T-helper 17 cell (primary cell): ENCODE measurements around the gene PNPLA2. TPM values are rescaled to one million over a fixed set of nuclear protein-coding genes. Genes with fewer than 3 reads are reported as not detected.
A peak's percentile ranks its signal among the peaks of the same experiment; 100 is the strongest.

Experiments used
- ATAC-seq: fragments of 150-1000 bp; cut with Tn5 transposase; 2 replicates; pipeline ENCODE4 v1.10.0; 2021; ENCODE audit warnings: mild to moderate bottlenecking, moderate library complexity
- DNase-seq, 3 donors: peaks; one replicate each; pipeline versions ENCODE4 v3.0.0 to v3.0.0-alpha.2; 2020 to 2021
- H3K9me3 ChIP-seq: one replicate; pipeline ENCODE4 v1.7.0; 2013; ENCODE audit warnings: low read length, mild to moderate bottlenecking; ENCODE audit not compliant: control insufficient read depth, poor library complexity, severe bottlenecking
- H3K27ac Mint-ChIP-seq: one replicate; pipeline ENCODE4 v1.8.0; 2022; ENCODE audit warnings: mild to moderate bottlenecking, moderate library complexity, mixed read lengths
- H3K27me3 Mint-ChIP-seq: one replicate; pipeline ENCODE4 v1.8.0; 2022; ENCODE audit warnings: mixed read lengths
- H3K36me3 Mint-ChIP-seq: one replicate; pipeline ENCODE4 v1.8.0; 2022; ENCODE audit warnings: low read depth, mixed read lengths
- H3K4me1 Mint-ChIP-seq: one replicate; pipeline ENCODE4 v1.8.0; 2022; ENCODE audit warnings: mild to moderate bottlenecking, mixed read lengths
- H3K4me3 Mint-ChIP-seq: one replicate; pipeline ENCODE4 v1.8.0; 2022; ENCODE audit warnings: mild to moderate bottlenecking, moderate library complexity, mixed read lengths
- total RNA-seq, 4 donors: library from RNA in 2 of 4; stranded (reverse) in 2 of 4; gene quantifications; one replicate each; pipeline ENCODE4 v1.2.3 and lab custom pipeline; 2022 to 2026

PNPLA2 gene
- total RNA-seq, 2 donors from 2014 or later, result 178 to 182 TPM

DNA sequence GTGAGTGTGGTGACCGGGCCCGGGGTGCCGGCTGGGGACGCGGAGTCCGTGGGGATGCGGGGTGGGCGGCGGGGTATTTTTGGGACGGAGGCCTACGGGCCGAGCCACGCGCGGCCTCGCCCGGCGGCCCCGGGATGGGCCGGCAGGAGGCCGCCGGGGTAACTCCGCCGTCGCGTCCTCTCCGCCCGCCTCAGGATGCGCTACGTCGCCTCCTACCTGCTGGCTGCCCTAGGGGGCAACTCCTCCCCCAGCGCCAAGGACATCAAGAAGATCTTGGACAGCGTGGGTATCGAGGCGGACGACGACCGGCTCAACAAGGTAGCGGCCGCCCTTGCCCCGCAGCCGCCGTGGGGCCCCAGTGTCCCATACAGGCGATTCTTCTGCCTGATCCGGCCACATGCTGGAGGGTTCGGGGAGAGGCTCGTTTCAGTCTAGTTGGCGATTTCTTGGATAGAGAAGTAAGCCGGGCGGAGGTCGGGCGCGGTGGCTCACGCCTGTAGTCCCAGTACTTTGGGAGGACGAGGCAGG is 8.6 kb upstream of the PNPLA2 start:
- peak; percentile 30 for ATAC-seq
- no peaks in the 10 kb centered on the region for H3K27me3 Mint-ChIP-seq
- DNase-seq, result no peak
- H3K4me1 Mint-ChIP-seq, result peaks cover 21% of the 10 kb centered on the region
- H3K4me3 Mint-ChIP-seq, result peak overlapping the region; percentile 90
- H3K27ac Mint-ChIP-seq, result peak overlapping the region; percentile 97
- no peaks in the 10 kb centered on the region for H3K9me3 ChIP-seq
- peaks cover 3% of the 10 kb centered on the region for H3K36me3 Mint-ChIP-seq

DNA sequence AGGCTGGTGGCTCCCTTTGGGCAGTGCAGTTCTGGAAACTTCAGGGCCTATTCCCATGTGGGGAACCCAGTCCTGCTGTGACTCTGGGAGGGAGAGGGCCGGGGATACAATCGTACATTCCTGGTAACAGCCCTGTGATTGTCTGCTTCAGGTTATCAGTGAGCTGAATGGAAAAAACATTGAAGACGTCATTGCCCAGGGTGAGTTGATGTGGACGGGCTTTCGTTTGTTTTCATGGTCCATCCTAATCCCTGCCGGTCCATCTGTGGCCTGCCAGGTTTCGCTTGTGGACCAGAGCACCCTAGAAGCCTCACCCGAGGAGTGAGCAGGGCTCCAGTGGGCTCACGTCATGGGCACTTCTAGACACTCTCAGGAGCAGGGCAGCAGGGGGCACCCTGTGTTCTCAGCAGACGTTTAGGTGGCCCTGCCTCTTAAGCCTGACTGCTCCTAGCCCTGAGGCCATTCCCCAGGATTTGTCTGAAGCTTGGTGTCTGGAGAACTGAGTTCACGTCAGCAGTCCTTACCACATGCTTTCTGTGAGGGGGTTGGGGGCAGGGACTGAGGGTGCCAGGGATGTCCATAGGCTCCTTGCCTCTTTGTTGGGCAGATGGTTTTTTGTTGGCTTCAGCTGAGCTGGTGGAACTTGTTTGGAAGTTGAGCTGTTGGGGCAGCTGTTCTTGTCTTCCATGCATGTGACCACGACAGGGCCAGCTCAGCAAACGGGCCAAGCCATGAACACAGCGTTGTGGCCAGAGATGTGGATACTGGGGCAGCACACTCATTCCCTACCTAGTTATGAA is 7.1 kb upstream of the PNPLA2 start:
- H3K4me3 Mint-ChIP-seq, result peak overlapping the region; percentile 90
- H3K4me1 Mint-ChIP-seq, result peaks cover 18% of the 10 kb centered on the region

DNA sequence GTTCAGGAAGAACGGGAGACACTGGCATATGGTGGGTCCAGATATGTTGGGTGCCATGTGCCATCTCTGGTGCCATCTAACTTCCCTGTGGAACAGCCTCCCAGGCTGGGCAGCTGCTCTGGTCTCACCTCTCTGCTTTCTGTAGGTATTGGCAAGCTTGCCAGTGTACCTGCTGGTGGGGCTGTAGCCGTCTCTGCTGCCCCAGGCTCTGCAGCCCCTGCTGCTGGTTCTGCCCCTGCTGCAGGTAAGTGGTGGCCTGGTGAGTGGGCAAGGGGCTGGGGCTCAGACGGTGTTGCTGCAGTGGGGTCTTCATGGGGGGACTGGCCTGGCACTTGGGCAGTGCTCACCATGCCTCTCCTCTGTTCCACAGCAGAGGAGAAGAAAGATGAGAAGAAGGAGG is 6.3 kb upstream of the PNPLA2 start:
- peaks cover 18% of the 10 kb centered on the region for H3K4me1 Mint-ChIP-seq

More for the DNA sequence above, 7.1 kb upstream of the PNPLA2 start:
- Mint-ChIP-seq H3K27me3 (no peaks in the 10 kb centered on the region), H3K36me3 (peaks cover 3% of the 10 kb centered on the region), H3K27ac (peak overlapping the region; percentile 97)
- DNase-seq (no peak), ATAC-seq (no peak)
- no peaks in the 10 kb centered on the region for H3K9me3 ChIP-seq

DNA sequence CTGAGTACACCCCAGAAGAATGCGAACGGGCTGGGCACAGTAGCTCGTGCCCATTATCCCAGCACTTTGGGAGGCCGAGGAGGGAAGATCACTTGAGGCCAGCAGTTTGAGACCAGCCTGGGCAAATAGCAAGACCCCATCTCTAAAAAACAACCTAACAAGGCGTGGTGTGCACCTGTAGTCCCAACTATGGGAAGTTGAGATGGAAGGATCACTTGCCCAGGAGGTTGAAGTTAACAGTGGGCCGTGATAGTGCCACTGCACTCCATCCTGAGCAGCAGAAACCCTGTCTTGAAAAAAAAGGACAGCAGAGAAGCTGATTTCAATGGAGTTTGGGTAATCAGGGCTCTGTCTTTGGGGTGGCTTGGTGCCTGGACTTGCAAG is 5.7 kb upstream of the PNPLA2 start:
- no peaks in the 10 kb centered on the region for H3K27me3 Mint-ChIP-seq
- ATAC-seq, result no peak

More for the DNA sequence above, 6.3 kb upstream of the PNPLA2 start:
- Mint-ChIP-seq H3K27ac (no peak overlapping the region), H3K4me3 (no peak overlapping the region), H3K36me3 (peaks cover 3% of the 10 kb centered on the region), H3K27me3 (no peaks in the 10 kb centered on the region)
- DNase-seq, result no peak
- ATAC-seq, result no peak
- no peaks in the 10 kb centered on the region for H3K9me3 ChIP-seq

DNA sequence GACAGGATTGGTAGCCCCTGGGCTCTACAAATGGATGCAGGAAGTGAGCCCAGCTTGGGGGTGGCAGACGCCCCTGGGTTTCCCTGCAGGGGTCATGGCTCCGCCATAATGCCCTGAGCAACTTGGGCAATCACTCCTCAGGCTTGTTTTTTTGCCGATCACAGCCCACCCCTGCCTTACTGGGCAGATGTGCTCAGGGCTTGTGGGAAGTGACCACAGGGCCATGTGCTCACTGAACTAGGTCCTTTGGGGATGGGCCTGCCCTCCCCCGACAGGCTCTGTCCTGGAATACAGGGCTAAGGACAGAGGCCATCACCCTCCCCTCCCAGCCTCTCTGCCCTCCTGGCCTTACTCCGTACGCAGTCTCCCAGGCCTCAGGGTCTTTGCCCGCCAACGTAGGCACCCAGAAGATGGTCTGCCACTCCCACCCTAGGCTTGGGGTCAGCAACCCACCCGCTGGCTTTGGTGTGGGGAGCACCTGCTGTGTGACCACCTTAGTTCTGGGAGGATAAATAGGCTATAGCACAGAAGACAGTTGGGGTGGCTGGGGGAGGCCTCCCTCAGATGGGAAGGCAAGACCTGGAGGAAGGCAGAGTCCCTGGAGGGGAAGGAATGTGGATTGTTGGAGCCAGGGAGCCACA is 5.1 kb upstream of the PNPLA2 start:
- Mint-ChIP-seq H3K4me3 (no peak overlapping the region), H3K27ac (no peak overlapping the region), H3K4me1 (peaks cover 15% of the 10 kb centered on the region), H3K27me3 (no peaks in the 10 kb centered on the region), H3K36me3 (peaks cover 3% of the 10 kb centered on the region)
- ATAC-seq (no peak), DNase-seq (no peak)
- H3K9me3 ChIP-seq, result no peaks in the 10 kb centered on the region

More for the DNA sequence above, 5.7 kb upstream of the PNPLA2 start:
- no peak for DNase-seq
- Mint-ChIP-seq H3K4me1 (peaks cover 15% of the 10 kb centered on the region), H3K4me3 (no peak overlapping the region), H3K27ac (no peak overlapping the region), H3K36me3 (peaks cover 3% of the 10 kb centered on the region)
- no peaks in the 10 kb centered on the region for H3K9me3 ChIP-seq

DNA sequence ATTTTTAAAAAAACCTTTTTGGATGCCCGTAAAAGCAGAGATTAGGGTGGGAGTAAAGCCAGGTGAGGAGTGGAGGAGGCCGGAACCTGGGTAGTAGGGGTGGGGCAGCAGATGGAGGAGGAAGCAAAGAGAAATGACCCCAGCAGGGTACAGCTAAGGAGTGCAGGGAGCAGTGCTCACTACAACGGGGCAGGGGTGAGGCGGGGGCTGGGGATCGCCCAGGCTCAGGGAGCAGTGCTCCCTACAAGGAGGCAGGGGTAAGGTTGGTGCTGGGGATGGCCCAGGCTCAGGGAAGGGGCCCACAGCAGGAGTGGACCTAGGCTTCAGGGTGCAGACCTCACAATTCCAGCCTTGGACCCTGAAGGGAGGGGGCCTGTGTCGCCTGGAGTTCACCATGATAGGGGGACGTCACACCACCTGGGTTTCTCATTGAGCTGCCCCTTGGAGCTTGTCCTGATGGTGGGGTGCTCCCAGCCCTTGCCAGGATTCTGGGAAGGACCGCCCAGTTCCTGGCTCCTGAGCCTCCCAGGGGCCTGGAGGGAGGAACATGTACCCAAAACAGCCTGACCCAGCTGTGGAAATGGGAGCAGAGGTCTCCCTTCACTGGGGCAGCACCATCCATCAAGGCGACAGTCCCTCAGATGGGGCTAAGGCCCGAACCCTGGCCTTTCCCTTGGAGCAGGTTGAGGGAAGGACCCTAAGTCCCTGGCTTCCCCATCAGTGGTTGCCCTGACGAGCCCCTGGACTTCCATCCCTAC is 2.9 kb upstream of the PNPLA2 start:
- no peak overlapping the region for H3K4me3 Mint-ChIP-seq
- H3K27ac Mint-ChIP-seq, result no peak overlapping the region
- no peaks in the 10 kb centered on the region for H3K9me3 ChIP-seq
- DNase-seq, result no peak
- peaks cover 5% of the 10 kb centered on the region for H3K4me1 Mint-ChIP-seq
- H3K27me3 Mint-ChIP-seq, result no peaks in the 10 kb centered on the region
- H3K36me3 Mint-ChIP-seq, result peaks cover 3% of the 10 kb centered on the region
- no peak for ATAC-seq

DNA sequence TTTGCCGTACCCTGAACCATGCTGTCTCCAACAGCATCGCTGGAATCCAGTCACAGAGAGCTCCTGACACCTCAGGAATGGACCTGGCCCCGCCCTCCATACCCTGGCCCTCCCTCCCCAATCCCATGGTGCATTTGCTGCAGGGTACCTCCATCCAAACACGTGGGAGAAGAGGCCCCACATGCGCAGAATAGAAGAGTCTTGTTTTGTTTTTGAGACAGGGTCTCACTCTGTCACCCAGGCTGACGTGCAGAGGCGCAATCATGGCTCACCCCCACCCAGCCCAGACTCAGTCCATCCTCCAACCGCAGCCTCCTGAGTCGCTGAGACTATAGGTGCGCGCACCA is 2.3 kb upstream of the PNPLA2 start:
- no peak overlapping the region for H3K4me3 Mint-ChIP-seq
- no peaks in the 10 kb centered on the region for H3K27me3 Mint-ChIP-seq

DNA sequence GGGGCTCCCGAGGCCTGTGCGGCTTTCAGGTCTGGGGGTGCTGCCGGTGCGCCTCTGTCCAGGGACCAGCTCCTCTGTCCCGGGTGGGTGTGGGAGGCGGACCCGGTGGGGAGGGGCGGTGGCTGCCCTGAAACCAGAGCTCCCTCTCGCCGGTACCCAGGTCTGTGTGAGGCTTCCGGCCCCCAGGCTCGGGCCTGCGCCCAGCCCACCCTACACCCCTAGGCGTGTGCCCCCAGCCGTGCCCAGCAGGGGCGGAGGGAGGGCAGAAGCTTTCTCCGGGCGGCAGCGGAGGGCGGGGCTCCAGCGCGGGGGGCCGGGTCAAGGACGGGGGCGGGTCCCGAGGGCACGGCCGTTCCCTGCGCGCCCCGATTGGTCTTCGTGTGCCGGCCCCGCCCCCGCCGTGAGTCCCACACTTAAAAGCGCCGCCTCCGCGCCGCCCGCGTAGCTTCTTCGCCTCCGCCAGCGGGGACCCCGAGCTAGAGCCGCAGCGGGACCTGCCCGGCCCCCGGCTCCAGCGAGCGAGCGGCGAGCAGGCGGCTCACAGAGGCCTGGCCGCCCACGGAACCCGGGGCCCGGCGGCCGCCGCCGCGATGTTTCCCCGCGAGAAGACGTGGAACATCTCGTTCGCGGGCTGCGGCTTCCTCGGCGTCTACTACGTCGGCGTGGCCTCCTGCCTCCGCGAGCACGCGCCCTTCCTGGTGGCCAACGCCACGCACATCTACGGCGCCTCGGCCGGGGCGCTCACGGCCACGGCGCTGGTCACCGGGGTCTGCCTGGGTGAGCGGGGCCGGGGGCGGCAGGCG is 616 bp downstream of the PNPLA2 start:
- Mint-ChIP-seq H3K4me1 (no peaks in the 10 kb centered on the region), H3K36me3 (no peaks in the 10 kb centered on the region), H3K27me3 (no peaks in the 10 kb centered on the region), H3K4me3 (peak overlapping the region; percentile 86), H3K27ac (peak overlapping the region; percentile 32)
- ATAC-seq (peak; percentile 79), DNase-seq (peak; percentile 89 to 95 (median 90))
- H3K9me3 ChIP-seq, result no peaks in the 10 kb centered on the region

More for the DNA sequence above, 2.3 kb upstream of the PNPLA2 start:
- no peaks in the 10 kb centered on the region for H3K9me3 ChIP-seq
- Mint-ChIP-seq H3K4me1 (peaks cover under 1% of the 10 kb centered on the region), H3K27ac (no peak overlapping the region), H3K36me3 (peaks cover 3% of the 10 kb centered on the region)
- no peak for ATAC-seq
- DNase-seq, result no peak

DNA sequence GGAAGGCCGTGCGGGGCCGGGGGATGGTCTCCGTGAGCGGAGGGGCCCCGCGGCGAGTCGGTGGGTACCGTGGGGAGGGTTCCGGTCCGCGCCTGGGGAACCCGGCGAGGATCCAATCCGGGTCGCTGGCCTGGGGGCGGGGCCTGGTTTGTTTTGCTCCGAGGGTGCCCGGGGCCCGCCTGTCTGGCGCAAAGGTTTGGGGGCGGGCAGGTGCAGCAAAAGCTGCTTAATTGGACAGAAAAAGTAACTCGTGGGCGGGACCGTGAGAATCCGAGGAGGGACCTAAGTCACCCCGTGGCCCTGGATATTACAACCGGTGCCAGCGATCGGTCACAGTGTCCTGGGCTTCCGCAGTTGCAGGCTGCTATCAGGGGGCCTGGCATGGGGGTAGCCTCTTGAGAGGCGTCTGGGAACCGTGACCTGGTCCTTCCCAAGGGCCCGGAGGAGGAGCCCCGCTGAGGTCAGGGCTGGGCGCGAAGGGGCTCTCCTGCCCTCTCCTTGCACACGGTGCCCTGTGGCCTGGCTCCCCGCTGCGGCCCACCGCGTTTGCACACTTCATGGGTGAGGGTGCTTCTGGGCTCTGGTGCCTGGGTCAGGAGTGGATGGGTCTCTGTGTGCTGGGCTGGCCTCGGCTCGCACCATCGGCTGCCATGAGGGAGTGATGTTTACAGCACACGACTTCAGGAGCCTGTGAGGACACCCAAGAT is 1.4 kb downstream of the PNPLA2 start:
- ATAC-seq (peak; percentile 83), DNase-seq (peak; percentile 93 to 94 (median 93))
- Mint-ChIP-seq H3K27ac (peak overlapping the region; percentile 32), H3K4me1 (no peaks in the 10 kb centered on the region), H3K27me3 (peaks cover 2% of the 10 kb centered on the region), H3K36me3 (peaks cover 2% of the 10 kb centered on the region), H3K4me3 (peak overlapping the region; percentile 86)
- H3K9me3 ChIP-seq, result no peaks in the 10 kb centered on the region

DNA sequence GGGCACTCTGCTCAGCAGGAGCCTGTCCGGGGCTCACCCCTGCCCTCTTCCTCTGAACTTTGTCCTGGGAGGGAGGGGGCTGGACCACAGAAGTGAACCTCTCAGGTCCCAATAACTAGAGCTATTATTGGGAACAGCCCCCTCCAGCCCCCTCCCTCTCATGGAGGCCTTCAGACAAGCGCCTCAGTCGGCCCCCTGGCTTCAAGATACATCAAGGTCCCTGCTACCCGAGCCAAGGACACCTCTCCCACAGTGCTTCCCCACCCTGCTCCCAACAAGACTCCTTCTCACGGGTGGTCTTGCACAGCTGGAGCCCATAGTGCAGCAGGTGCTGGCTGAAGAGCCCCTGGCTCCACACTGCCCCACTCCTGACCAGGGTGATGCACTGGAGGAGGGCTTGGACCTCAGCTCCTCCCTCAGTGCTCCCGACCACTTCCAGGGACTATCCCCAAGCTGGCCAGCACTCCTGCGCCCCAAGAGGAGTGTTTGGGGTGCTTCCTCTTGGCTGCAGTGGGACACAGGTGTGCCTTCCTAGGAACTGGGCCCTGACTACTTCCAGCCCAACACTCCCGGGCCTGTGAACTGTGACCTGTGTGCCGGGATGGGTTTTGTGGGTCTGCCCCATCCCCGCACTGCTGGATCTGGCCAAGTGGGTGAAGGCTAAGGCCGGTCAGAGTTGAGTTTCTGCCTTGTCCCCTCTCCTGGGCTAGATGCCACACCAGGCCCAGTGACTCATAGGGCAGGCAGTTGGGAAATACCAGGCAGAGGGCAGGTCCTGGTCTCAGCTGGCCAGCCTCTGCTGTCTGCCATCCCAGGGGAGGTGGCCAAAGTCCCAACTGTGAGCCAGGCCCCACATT is 2.2 kb downstream of the PNPLA2 start:
- Mint-ChIP-seq H3K4me1 (no peaks in the 10 kb centered on the region), H3K27me3 (peaks cover 4% of the 10 kb centered on the region), H3K27ac (no peak overlapping the region), H3K36me3 (peaks cover 2% of the 10 kb centered on the region), H3K4me3 (peak overlapping the region; percentile 86)
- H3K9me3 ChIP-seq, result no peaks in the 10 kb centered on the region
- no peak for ATAC-seq
- no peak for DNase-seq

DNA sequence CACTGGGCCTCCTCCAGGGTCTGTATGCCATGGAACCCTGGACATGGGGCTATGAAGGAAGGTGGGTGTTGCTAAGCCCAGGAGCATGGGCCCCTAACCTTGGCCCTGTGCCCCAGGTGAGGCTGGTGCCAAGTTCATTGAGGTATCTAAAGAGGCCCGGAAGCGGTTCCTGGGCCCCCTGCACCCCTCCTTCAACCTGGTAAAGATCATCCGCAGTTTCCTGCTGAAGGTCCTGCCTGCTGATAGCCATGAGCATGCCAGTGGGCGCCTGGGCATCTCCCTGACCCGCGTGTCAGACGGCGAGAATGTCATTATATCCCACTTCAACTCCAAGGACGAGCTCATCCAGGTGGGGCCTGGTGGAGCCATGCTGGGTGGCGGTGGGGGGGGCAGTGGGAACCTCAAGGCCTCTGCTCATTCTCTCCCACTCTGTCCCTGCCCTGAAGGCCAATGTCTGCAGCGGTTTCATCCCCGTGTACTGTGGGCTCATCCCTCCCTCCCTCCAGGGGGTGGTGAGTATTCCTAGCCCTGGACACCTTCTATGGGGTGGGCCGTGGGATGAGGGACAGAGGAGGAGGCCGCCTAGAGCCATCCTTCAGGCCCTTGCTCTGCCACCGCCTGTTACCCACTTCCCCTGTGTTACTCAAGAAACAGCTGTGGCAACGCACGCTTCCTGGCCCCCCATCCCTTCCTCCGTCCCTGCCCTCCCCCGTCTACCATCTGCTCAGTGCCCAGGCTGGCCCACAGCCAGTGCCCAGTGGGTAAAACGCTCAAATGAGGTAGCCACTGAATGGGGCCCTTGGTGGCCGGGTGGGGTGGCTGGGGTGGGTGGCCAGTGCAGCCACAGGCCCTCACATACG is 3.0 kb downstream of the PNPLA2 start:
- Mint-ChIP-seq H3K27ac (no peak overlapping the region), H3K4me3 (peak overlapping the region; percentile 86), H3K36me3 (peaks cover 2% of the 10 kb centered on the region), H3K27me3 (peaks cover 4% of the 10 kb centered on the region), H3K4me1 (peaks cover 4% of the 10 kb centered on the region)
- ATAC-seq (no peak), DNase-seq (no peak)
- no peaks in the 10 kb centered on the region for H3K9me3 ChIP-seq
